ENCODE results near the gene GLRB. TPM values are rescaled to one million over a fixed set of nuclear protein-coding genes. Genes with fewer than 3 reads are reported as not detected.

Gene GLRB
- total and polyA plus RNA-seq, 10 of the 15 experiments (the other 5 are each of a cell fraction or from before 2014, with no cell fraction given), result 0.04 TPM; not detected in 9

GRCh38 chr4:157096439-157096838 lies 20.5 kb downstream of the GLRB start:
- RAD21 ChIA-PET (ENCODE audit: unreplicated experiment), result no interaction called here
- 0% methylated on average over 1 of the region's 1 CpG for WGBS (ENCODE audit: insufficient coverage, insufficient replicate concordance, low lambda C conversion rate, missing lambda C conversion rate)
- no peak overlapping the region for H2AFZ ChIP-seq (ENCODE audit: control insufficient read depth, low read depth, low read length)

More at GRCh38 chr4:157096439-157096838, 20.5 kb downstream of the GLRB start:
- SMC1A ChIA-PET (ENCODE audit: uncharacterized antibody, unreplicated experiment), result no interaction called here
- Histone ChIP-seq H3K79me2 (ENCODE audit: control insufficient read depth, insufficient read depth, low read length) (no peaks in the 10 kb centered on the region), H3K27me3 (replicated peaks in 1 of 2; ENCODE audit: control insufficient read depth in 2 of 2, insufficient read depth in 2 of 2, low read length in 1 of 2) (no peaks in the 10 kb centered on the region), H3K9ac (ENCODE audit: control insufficient read depth, insufficient read depth, low read length) (no peak overlapping the region), H4K20me1 (ENCODE audit: control insufficient read depth, insufficient read depth) (no peaks in the 10 kb centered on the region), H3K27ac (ENCODE audit: control insufficient read depth, insufficient read depth) (no peak overlapping the region), H3K4me3 (no peak overlapping the region), H3K4me2 (ENCODE audit: control insufficient read depth, insufficient read depth) (no peak overlapping the region), H3K9me3 (replicated peaks; ENCODE audit: control insufficient read depth, insufficient read depth, low read length) (no peaks in the 10 kb centered on the region), H3K36me3 (ENCODE audit: control insufficient read depth in 2 of 2, insufficient read depth in 2 of 2, low read length in 1 of 2) (no peaks in the 10 kb centered on the region), H3K4me1 (ENCODE audit: control insufficient read depth, insufficient read depth, low read length) (no peaks in the 10 kb centered on the region)
- intact Hi-C loops (cut with micrococcal nuclease; ENCODE audit: unreplicated experiment) (no loop called here), in situ Hi-C loops (cut with MboI) (no loop called here)
- POLR2A ChIA-PET, result no interaction called here
- no peak for DNase-seq (ENCODE audit: low read depth, low spot score)
- CTCF ChIA-PET, result no interaction called here
- no peak for FAIRE-seq
- ATAC-seq, result no peak
- TF ChIP-seq MTA3 (IDR thresholded peaks at IDR 0.05; ENCODE audit: borderline replicate concordance, low read length), result no peak
- no peak for TF ChIP-seq RAD21 (IDR thresholded peaks at IDR 0.05; ENCODE audit: insufficient read depth, low read depth, low read length)
- no peak for TF ChIP-seq NFYB (IDR thresholded peaks at IDR 0.05; ENCODE audit: insufficient read depth, low read depth, low read length)
- TF ChIP-seq JUND (IDR thresholded peaks at IDR 0.05; ENCODE audit: low read depth, low read length), result no peak
- TF ChIP-seq SMC3 (IDR thresholded peaks at IDR 0.05; ENCODE audit: borderline replicate concordance, low read length), result no peak
- TF ChIP-seq NFIC (IDR thresholded peaks at IDR 0.05; ENCODE audit: low read depth, low read length), result no peak
- TF ChIP-seq TCF3 (IDR thresholded peaks at IDR 0.05; ENCODE audit: borderline replicate concordance, insufficient read depth, low read depth, low read length), result no peak
- TF ChIP-seq RCOR1 (conservative IDR thresholded peaks at IDR 0.05; ENCODE audit: low read depth, low read length), result no peak
- TF ChIP-seq CBFB (IDR thresholded peaks at IDR 0.05; ENCODE audit: low read depth), result no peak
- TF ChIP-seq USF2 (IDR thresholded peaks at IDR 0.05; ENCODE audit: borderline replicate concordance, low read depth, low read length), result no peak
- no peak for TF ChIP-seq ZBTB33 (IDR thresholded peaks at IDR 0.05)
- TF ChIP-seq ATF3 (IDR thresholded peaks at IDR 0.05; ENCODE audit: borderline replicate concordance, extremely low read depth, low read depth, low read length), result no peak
- no peak for TF ChIP-seq NFYA (IDR thresholded peaks at IDR 0.05; ENCODE audit: borderline replicate concordance, low read depth, low read length)
- no peak for TF ChIP-seq EP300 (IDR thresholded peaks at IDR 0.05; ENCODE audit: borderline replicate concordance in 1 of 2, control insufficient read depth in 1 of 2, low read depth in 2 of 2, low read length in 2 of 2)
- TF ChIP-seq BCL3 (IDR thresholded peaks at IDR 0.05; ENCODE audit: borderline replicate concordance, insufficient read depth, low read depth, low read length, poor library complexity, severe bottlenecking), result no peak
- no peak for TF ChIP-seq CHD4 (IDR thresholded peaks at IDR 0.05)
- no peak for TF ChIP-seq BCL11A (IDR thresholded peaks at IDR 0.05; ENCODE audit: low read depth, low read length)
- no TSS peak for BruUV-seq (replicated peaks)

Data from GM12878 (cell line).